Smooth muscle cell (in vitro differentiated cells): ENCODE measurements around the gene DSTYK. TPM values are rescaled to one million over a fixed set of nuclear protein-coding genes. Genes with fewer than 3 reads are reported as not detected.
A peak's percentile ranks its signal among the peaks of the same experiment; 100 is the strongest.

Experiments
- DNase-seq: peaks from one replicate; lab custom pipeline; 2025; ENCODE audit not compliant: unreplicated experiment; lab: John Stamatoyannopoulos, UW
- H2AFZ ChIP-seq: fragments of 200-600 bp; sonication (generic); 2 replicates; pipeline ENCODE4 v1.6.0; 2016; ENCODE audit warnings: antibody characterized with exemption, low read depth, mild to moderate bottlenecking
- H3F3A ChIP-seq: fragments of 200-600 bp; sonication (generic); 2 replicates; pipeline ENCODE4 v1.6.0; 2017; ENCODE audit warnings: antibody characterized with exemption, low read depth
- H3K27ac ChIP-seq: fragments of 200-600 bp; sonication (generic); 2 replicates; pipeline ENCODE4 v1.5.1; 2016; ENCODE audit warnings: low read depth, mild to moderate bottlenecking
- H3K27me3 ChIP-seq: fragments of 200-600 bp; sonication (generic); 2 replicates; pipeline ENCODE4 v1.6.1; 2016; ENCODE audit warnings: low read depth, mild to moderate bottlenecking
- H3K36me3 ChIP-seq: fragments of 200-600 bp; sonication (generic); 2 replicates; pipeline ENCODE4 v1.5.1; 2016; ENCODE audit warnings: low read depth
- H3K4me1 ChIP-seq: fragments of 200-600 bp; sonication (generic); 2 replicates; pipeline ENCODE4 v1.5.1; 2016; ENCODE audit warnings: low read depth
- H3K4me2 ChIP-seq: fragments of 200-600 bp; sonication (generic); 2 replicates; pipeline ENCODE4 v1.6.0; 2016; ENCODE audit warnings: mild to moderate bottlenecking
- H3K4me3 ChIP-seq: fragments of 200-600 bp; sonication (generic); 2 replicates; pipeline ENCODE4 v1.5.1; 2016; ENCODE audit warnings: mild to moderate bottlenecking
- H3K79me2 ChIP-seq: fragments of 200-600 bp; sonication (generic); 2 replicates; pipeline ENCODE4 v1.6.0; 2016; ENCODE audit warnings: low read depth, mild to moderate bottlenecking
- H3K9ac ChIP-seq: fragments of 200-600 bp; sonication (generic); 2 replicates; pipeline ENCODE4 v1.6.0; 2016; ENCODE audit warnings: low read depth
- H3K9me3 ChIP-seq: fragments of 200-600 bp; sonication (generic); replicated peaks from 2 replicates; pipeline ENCODE4 v1.5.1; 2016; ENCODE audit warnings: low read depth
- H4K20me1 ChIP-seq: fragments of 200-600 bp; sonication (generic); 2 replicates; pipeline ENCODE4 v1.6.0; 2016; ENCODE audit warnings: low read depth
- CTCF ChIP-seq: fragments of 200-600 bp; sonication (generic); IDR thresholded peaks from 2 replicates; pipeline ENCODE4 v1.5.1; 2017; ENCODE audit warnings: borderline replicate concordance, mild to moderate bottlenecking, antibody characterized with exemption; ENCODE audit not compliant: insufficient read depth, poor library complexity, severe bottlenecking
- WGBS: methylation state at CpG from one replicate; pipeline ENCODE4 v1.1.7; 2016; ENCODE audit warnings: low lambda C conversion rate; 5-methylcytosine and 5-hydroxymethylcytosine counted together
- polyA plus RNA-seq: library from polyadenylated mRNA; unstranded; fragments of >200 nt; fragmentation: Nextera tagmentation; extraction: Ambion mirVana; gene quantifications from 2 replicates; pipeline ENCODE4 v1.2.1, GENCODE V29; 2016
- total RNA-seq: library from RNA; depleted of rRNA; stranded (reverse); fragments of >200 nt; gene quantifications from 2 replicates; pipeline ENCODE4 v1.2.3, GENCODE V29; 2014

Gene DSTYK
- total and polyA plus RNA-seq, 2 experiments from 2014 or later = 6.9 to 8.7 TPM

DNA sequence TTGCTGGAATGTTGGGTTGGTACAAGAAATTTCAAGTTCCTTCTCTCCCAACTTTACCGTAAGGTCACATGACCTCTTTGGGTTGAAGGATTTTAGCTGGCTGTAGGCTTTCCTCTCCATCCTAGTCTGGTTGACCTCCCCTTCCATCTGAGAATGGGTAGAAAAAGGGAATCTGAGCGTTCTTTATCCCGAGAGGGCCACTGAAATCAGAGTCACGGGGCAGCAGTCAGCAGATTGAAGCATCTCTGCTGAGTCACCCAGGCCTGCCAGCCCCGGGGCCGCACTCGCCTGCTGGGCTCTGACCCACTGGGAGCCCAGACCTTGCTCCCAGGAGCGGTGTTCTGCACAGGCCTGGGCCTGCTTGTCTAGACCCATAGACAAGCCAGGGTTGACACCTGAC is 47.2 kb upstream of the DSTYK start:
- Histone ChIP-seq H2AFZ (peak overlapping the region; percentile 69), H3K4me2 (peak overlapping the region; percentile 55), H3K36me3 (no peaks in the 10 kb centered on the region), H3K9me3 (no peaks in the 10 kb centered on the region), H3K4me3 (no peak overlapping the region), H4K20me1 (no peaks in the 10 kb centered on the region), H3K79me2 (no peaks in the 10 kb centered on the region), H3K4me1 (peaks cover 30% of the 10 kb centered on the region), H3K27me3 (no peaks in the 10 kb centered on the region), H3F3A (peaks cover 6% of the 10 kb centered on the region), H3K27ac (peak overlapping the region; percentile 98), H3K9ac (peak overlapping the region; percentile 88)
- no peak for TF ChIP-seq CTCF
- DNase-seq = peak; percentile 10
- WGBS = 26% methylated on average over 8 of the region's 8 CpGs

GRCh38 chr1:205258261-205258691 is 46.8 kb upstream of the DSTYK start:
- Histone ChIP-seq H3K27me3 (no peaks in the 10 kb centered on the region), H3K4me1 (peaks cover 30% of the 10 kb centered on the region), H3K9me3 (no peaks in the 10 kb centered on the region), H3K4me3 (no peak overlapping the region), H4K20me1 (no peaks in the 10 kb centered on the region), H2AFZ (peak overlapping the region; percentile 69), H3K4me2 (peak overlapping the region; percentile 53), H3F3A (peaks cover 6% of the 10 kb centered on the region), H3K36me3 (no peaks in the 10 kb centered on the region), H3K79me2 (no peaks in the 10 kb centered on the region), H3K9ac (peak overlapping the region; percentile 88), H3K27ac (peak overlapping the region; percentile 98)
- no peak for DNase-seq
- TF ChIP-seq CTCF = no peak
- WGBS = 77% methylated on average over 7 of the region's 7 CpGs

DNA sequence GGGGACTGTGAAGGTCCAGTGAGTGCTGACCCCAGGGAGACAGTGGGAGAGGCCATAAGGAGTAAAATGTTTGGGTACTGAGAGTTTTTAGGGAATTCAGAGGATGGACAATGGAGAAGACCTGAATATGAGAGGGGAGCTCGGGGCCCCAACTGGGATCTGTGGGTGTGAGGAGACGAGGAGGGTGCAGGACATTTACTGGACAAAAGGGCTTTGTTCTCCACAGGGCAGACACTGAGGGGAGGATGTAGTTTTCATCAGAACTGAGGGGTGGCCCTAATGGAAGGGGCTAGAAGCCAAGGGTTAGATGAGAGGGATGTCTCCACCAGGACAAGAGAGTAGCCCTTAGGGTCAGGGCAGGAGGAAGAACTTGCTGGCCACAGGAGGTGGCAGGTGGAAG is 46.2 kb upstream of the DSTYK start:
- no peak overlapping the region for H3K27ac ChIP-seq

More for the DNA sequence above, 46.2 kb upstream of the DSTYK start:
- DNase-seq = no peak
- Histone ChIP-seq H3F3A (peaks cover 6% of the 10 kb centered on the region), H3K4me2 (no peak overlapping the region), H2AFZ (no peak overlapping the region), H3K79me2 (no peaks in the 10 kb centered on the region), H3K4me3 (no peak overlapping the region), H3K4me1 (peaks cover 27% of the 10 kb centered on the region), H4K20me1 (no peaks in the 10 kb centered on the region), H3K27me3 (no peaks in the 10 kb centered on the region), H3K9ac (no peak overlapping the region), H3K36me3 (no peaks in the 10 kb centered on the region), H3K9me3 (no peaks in the 10 kb centered on the region)
- WGBS = 78% methylated on average over 2 of the region's 2 CpGs
- no peak for TF ChIP-seq CTCF
